A673 (cell line): ENCODE results near the gene IL1RAPL2.

Experiments
- CTCF ChIP-seq: fragments of 300-800, 200-600 bp; sonication (generic); conservative IDR thresholded peaks from 2 replicates; pipeline ENCODE4 v1.5.1; 2017; ENCODE audit warnings: low read depth, mild to moderate bottlenecking, antibody characterized with exemption, low read length, moderate library complexity, mixed read lengths
- EZH2 ChIP-seq: fragments of 200-600 bp; sonication (generic); IDR thresholded peaks from 2 replicates; pipeline ENCODE4 v1.6.1; 2017; ENCODE audit warnings: borderline replicate concordance, low read depth, mild to moderate bottlenecking, mixed read lengths, antibody characterized with exemption, low read length; ENCODE audit not compliant: poor library complexity, severe bottlenecking

DNA sequence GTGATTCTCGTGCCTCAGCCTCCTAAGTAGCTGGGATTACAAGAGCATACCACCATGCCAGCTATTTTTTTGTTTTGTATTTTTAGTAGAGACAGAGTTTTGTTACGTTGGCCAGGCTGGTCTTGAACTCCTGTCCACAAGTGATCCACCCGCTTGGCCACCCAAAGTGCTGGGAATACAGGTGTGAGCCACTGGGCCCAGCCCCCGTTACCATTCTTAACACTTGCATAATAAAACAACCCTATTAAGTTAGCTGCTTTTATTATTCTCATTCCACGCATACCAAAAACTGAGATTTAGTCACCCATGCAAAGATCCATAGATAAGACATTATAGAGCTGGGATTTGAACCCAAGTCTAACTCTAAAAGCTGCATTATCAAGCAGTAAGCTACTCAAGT lies 660.5 kb downstream of the IL1RAPL2 start:
- no peak for TF ChIP-seq CTCF
- no peak for TF ChIP-seq EZH2
